ENCODE data around the gene KLRC4. TPM values are rescaled to one million over a fixed set of nuclear protein-coding genes. Genes with fewer than 3 reads are reported as not detected.
"Not testable (repeated sequence)": the region's sequence is repeated elsewhere in the genome, so short reads cannot be mapped to it uniquely, and the experiment has no call there.

The KLRC4 gene
- total and polyA plus RNA-seq, 2 of the 4 experiments (the other 2 are of a cell fraction) = not detected

DNA sequence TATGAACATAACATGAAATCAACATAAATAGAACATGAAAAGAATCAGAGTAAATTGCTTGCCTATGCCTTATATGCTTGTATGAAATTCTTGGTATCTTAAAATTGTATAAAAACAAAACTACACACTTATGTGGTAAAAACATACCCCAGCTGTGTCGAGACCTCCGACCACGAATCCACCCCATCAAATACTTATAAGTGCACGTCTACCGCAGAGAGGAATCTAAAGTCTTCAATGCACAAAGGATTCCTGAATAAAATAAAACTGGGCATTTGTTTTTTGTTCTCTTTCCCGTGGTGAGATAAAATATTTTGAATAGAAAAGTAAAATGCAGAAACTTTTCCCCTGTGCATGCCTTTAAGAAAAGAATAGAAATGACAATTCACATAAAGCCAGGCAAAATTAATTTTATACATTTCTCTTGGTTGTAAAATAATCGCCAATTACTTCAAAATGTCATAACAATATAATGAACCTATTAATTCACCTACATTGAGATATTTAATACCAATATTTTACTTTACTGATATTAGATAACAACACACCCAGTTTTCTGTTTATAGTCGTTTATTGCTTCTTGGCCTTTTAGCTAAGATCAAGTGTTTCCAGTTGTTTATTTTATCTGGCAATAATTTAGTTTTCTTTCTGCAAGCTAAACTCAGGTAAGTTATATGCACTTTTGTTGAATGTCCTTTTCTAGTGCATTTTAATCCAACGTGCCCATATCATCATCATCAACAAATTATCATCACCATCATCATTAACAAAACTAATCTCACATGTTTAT is 20.7 kb downstream of the KLRC4 start:
- Histone ChIP-seq H3K27ac (ENCODE audit: insufficient read depth, low read length) (no peak overlapping the region), H2BK15ac (ENCODE audit: low read depth, low read length) (no peak overlapping the region), H3K18ac (ENCODE audit: low read depth, low read length) (no peak overlapping the region), H2BK5ac (ENCODE audit: low read depth, low read length, poor library complexity, severe bottlenecking) (no peak overlapping the region), H3K4me2 (ENCODE audit: low read depth, low read length) (no peak overlapping the region), H3K36me3 (ENCODE audit: control insufficient read depth, insufficient read depth, low read length) (no peaks in the 10 kb centered on the region), H4K8ac (ENCODE audit: low read depth in 2 of 2, low read length in 2 of 2) (no peak overlapping the region), H2AFZ (replicated peaks; ENCODE audit: low read length, poor library complexity) (no peak overlapping the region), H3K4ac (ENCODE audit: low read depth, low read length) (no peak overlapping the region), H3K27me3 (ENCODE audit: control insufficient read depth, insufficient read depth, low read length) (no peaks in the 10 kb centered on the region), H3K9ac (ENCODE audit: low read depth, low read length) (no peak overlapping the region), H3K14ac (replicated peaks; ENCODE audit: low read depth, low read length) (no peak overlapping the region), H4K5ac (ENCODE audit: low read depth, low read length) (no peak overlapping the region), H4K20me1 (ENCODE audit: insufficient read depth, low read length) (no peaks in the 10 kb centered on the region), H3K9me1 (ENCODE audit: insufficient read depth, low read length) (no peaks in the 10 kb centered on the region), H2BK20ac (ENCODE audit: low read depth, low read length) (no peak overlapping the region), H3K79me1 (ENCODE audit: low read depth in 1 of 2, low read length in 2 of 2) (no peaks in the 10 kb centered on the region), H3K4me3 (ENCODE audit: insufficient read depth, low read depth, low read length) (no peak overlapping the region), H3K23ac (ENCODE audit: low read depth, low read length) (no peak overlapping the region), H4K91ac (ENCODE audit: insufficient read depth, low read depth, low read length) (no peak overlapping the region), H2AK5ac (ENCODE audit: low read depth, low read length) (no peak overlapping the region), H3K56ac (ENCODE audit: extremely low read depth, insufficient read depth, low read length) (no peak overlapping the region), H3K4me1 (ENCODE audit: control insufficient read depth, insufficient read depth, low read length) (no peaks in the 10 kb centered on the region), H2BK120ac (ENCODE audit: low read depth, low read length) (no peak overlapping the region), H2AK9ac (replicated peaks; ENCODE audit: low read depth, low read length, poor library complexity) (no peak overlapping the region), H3K9me3 (ENCODE audit: control insufficient read depth, insufficient read depth, low read length) (no peaks in the 10 kb centered on the region)
- ATAC-seq (ENCODE audit: low read depth) (no peak), DNase-seq (no peak)
- POLR2A ChIA-PET (ENCODE audit: unreplicated experiment) = no interaction called here
- intact Hi-C loops (cut with micrococcal nuclease) (no loop called here), in situ Hi-C loops (cut with MboI; ENCODE audit: low sequenced_read_pairs) (no loop called here), dilution Hi-C loops (cut with HindIII; ENCODE audit: low sequenced_read_pairs, unreplicated experiment) (no loop called here)
- no TSS peak for BruUV-seq (replicated peaks)
- CTCF ChIA-PET = no interaction called here
- WGBS, 2 experiments (ENCODE audit: extremely low coverage in 2 of 2, insufficient read length in 1 of 2) = no CpG with 5 or more reads among the region's 9 CpGs
- TF ChIP-seq RCOR1 (IDR thresholded peaks at IDR 0.05; ENCODE audit: insufficient replicate concordance, low read length) = no peak
- TF ChIP-seq MAZ (IDR thresholded peaks at IDR 0.05; ENCODE audit: borderline replicate concordance, low read depth, low read length) = no peak
- no peak for TF ChIP-seq RFX5 (IDR thresholded peaks at IDR 0.05; ENCODE audit: low read depth, low read length)
- TF ChIP-seq MXI1 (IDR thresholded peaks at IDR 0.05; ENCODE audit: borderline replicate concordance, low read depth, low read length) = no peak
- no peak for TF ChIP-seq POLR2A (IDR thresholded peaks at IDR 0.05; ENCODE audit: low read depth, low read length)
- no peak for TF ChIP-seq NFE2L2 (IDR thresholded peaks at IDR 0.05; ENCODE audit: low read depth, low read length)
- TF ChIP-seq, protein P1, sequence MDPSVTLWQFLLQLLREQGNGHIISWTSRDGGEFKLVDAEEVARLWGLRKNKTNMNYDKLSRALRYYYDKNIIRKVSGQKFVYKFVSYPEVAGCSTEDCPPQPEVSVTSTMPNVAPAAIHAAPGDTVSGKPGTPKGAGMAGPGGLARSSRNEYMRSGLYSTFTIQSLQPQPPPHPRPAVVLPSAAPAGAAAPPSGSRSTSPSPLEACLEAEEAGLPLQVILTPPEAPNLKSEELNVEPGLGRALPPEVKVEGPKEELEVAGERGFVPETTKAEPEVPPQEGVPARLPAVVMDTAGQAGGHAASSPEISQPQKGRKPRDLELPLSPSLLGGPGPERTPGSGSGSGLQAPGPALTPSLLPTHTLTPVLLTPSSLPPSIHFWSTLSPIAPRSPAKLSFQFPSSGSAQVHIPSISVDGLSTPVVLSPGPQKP (IDR thresholded peaks at IDR 0.05; ENCODE audit: borderline replicate concordance, low read depth, low read length) = no peak
- TF ChIP-seq CEBPB (IDR thresholded peaks at IDR 0.05; ENCODE audit: low read depth, low read length) = no peak

DNA sequence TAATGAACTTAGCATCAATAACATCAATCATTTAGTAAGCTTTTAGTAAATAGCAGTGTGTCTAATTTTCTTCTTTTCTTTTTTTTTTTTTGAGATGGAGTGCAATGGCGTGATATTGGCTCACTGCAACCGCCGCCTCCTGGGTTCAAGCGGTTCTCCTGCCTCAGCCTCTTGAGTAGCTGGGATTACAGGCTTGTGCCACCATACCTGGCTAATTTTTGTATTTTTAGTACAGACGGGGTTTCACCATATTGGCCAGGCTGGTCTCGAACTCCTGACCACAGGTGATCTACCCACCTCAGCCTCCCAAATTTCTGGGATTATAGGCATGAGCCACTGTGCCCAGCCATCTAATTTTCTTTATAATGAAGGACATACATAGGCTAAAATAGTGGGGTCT is 22.1 kb downstream of the KLRC4 start:
- in situ Hi-C loops (cut with MboI; ENCODE audit: low sequenced_read_pairs); H4K5ac ChIP-seq (ENCODE audit: low read depth, low read length); H2BK15ac ChIP-seq (ENCODE audit: low read depth, low read length); intact Hi-C loops (cut with micrococcal nuclease); H2BK20ac ChIP-seq (ENCODE audit: low read depth, low read length); H3K4me3 ChIP-seq (ENCODE audit: insufficient read depth, low read depth, low read length); H3K9me3 ChIP-seq (ENCODE audit: control insufficient read depth, insufficient read depth, low read length); H2BK120ac ChIP-seq (ENCODE audit: low read depth, low read length); H3K79me1 ChIP-seq (ENCODE audit: low read depth in 1 of 2, low read length in 2 of 2); H2BK5ac ChIP-seq (ENCODE audit: low read depth, low read length, poor library complexity, severe bottlenecking); H2AFZ ChIP-seq (replicated peaks; ENCODE audit: low read length, poor library complexity); H3K18ac ChIP-seq (ENCODE audit: low read depth, low read length); H3K14ac ChIP-seq (replicated peaks; ENCODE audit: low read depth, low read length); H2AK9ac ChIP-seq (replicated peaks; ENCODE audit: low read depth, low read length, poor library complexity); H3K27me3 ChIP-seq (ENCODE audit: control insufficient read depth, insufficient read depth, low read length); ATAC-seq (ENCODE audit: low read depth); dilution Hi-C loops (cut with HindIII; ENCODE audit: low sequenced_read_pairs, unreplicated experiment); H3K9me1 ChIP-seq (ENCODE audit: insufficient read depth, low read length); H3K4me1 ChIP-seq (ENCODE audit: control insufficient read depth, insufficient read depth, low read length); DNase-seq; POLR2A ChIA-PET (ENCODE audit: unreplicated experiment); H3K23ac ChIP-seq (ENCODE audit: low read depth, low read length); CTCF ChIA-PET; H4K20me1 ChIP-seq (ENCODE audit: insufficient read depth, low read length); H3K27ac ChIP-seq (ENCODE audit: insufficient read depth, low read length); H3K4me2 ChIP-seq (ENCODE audit: low read depth, low read length); H3K9ac ChIP-seq (ENCODE audit: low read depth, low read length); BruUV-seq (replicated peaks); H3K4ac ChIP-seq (ENCODE audit: low read depth, low read length); H4K8ac ChIP-seq (ENCODE audit: low read depth in 2 of 2, low read length in 2 of 2); H3K36me3 ChIP-seq (ENCODE audit: control insufficient read depth, insufficient read depth, low read length); H4K91ac ChIP-seq (ENCODE audit: insufficient read depth, low read depth, low read length); H3K56ac ChIP-seq (ENCODE audit: extremely low read depth, insufficient read depth, low read length); H2AK5ac ChIP-seq (ENCODE audit: low read depth, low read length): not testable (repeated sequence)
- WGBS, 2 experiments (ENCODE audit: extremely low coverage in 2 of 2, insufficient read length in 1 of 2) = 100% methylated on average over 1 of the region's 6 CpGs; no CpG with 5 or more reads in 1 of the 2 experiments

Data from IMR-90 (cell line).